Large intestine (tissue), 3 donors: ENCODE measurements around the gene SMIM20. TPM values are rescaled to one million over a fixed set of nuclear protein-coding genes. Genes with fewer than 3 reads are reported as not detected.
A peak's percentile ranks its signal among the peaks of the same experiment; 100 is the strongest.

Source experiments
- DNase-seq, 2 donors: peaks; one replicate each; pipeline versions ENCODE4 v3.0.0 to v3.0.0-alpha.2; 2013
- H3K27ac ChIP-seq: one replicate; pipeline ENCODE4 v1.5.1; 2013; ENCODE audit warnings: low read length
- H3K27me3 ChIP-seq: 2 replicates; pipeline ENCODE4 v1.6.1; 2013; ENCODE audit warnings: low read length; ENCODE audit not compliant: control insufficient read depth, insufficient read depth
- H3K36me3 ChIP-seq: 2 replicates; pipeline ENCODE4 v1.6.1; 2013; ENCODE audit warnings: low read length; ENCODE audit not compliant: control insufficient read depth, insufficient read depth
- H3K4me1 ChIP-seq: one replicate; pipeline ENCODE4 v1.6.1; 2013; ENCODE audit warnings: low read length; ENCODE audit not compliant: control insufficient read depth, insufficient read depth
- H3K4me3 ChIP-seq: one replicate; pipeline ENCODE4 v1.5.1; 2013; ENCODE audit warnings: low read length
- H3K9me3 ChIP-seq: one replicate; pipeline ENCODE4 v1.6.1; 2013; ENCODE audit warnings: mild to moderate bottlenecking, low read depth, low read length, moderate library complexity; ENCODE audit not compliant: control insufficient read depth
- WGBS: methylation state at CpG from one replicate; pipeline ENCODE4 v1.1.5; 2013; ENCODE audit warnings: low lambda C conversion rate; ENCODE audit not compliant: insufficient coverage; 5-methylcytosine and 5-hydroxymethylcytosine counted together
- polyA plus RNA-seq: library from polyadenylated mRNA; unstranded; fragments of 120-200 nt; gene quantifications from one replicate; pipeline ENCODE4 v1.2.1, GENCODE V29; 2013

SMIM20 gene
- polyA plus RNA-seq, 1 donor: 49.0 TPM

GRCh38 chr4:25970691-25971432 is 56.8 kb downstream of the SMIM20 start:
- Histone ChIP-seq H3K27me3 (no peaks in the 10 kb centered on the region), H3K4me3 (no peak overlapping the region), H3K36me3 (no peaks in the 10 kb centered on the region), H3K9me3 (no peaks in the 10 kb centered on the region), H3K4me1 (peaks cover 10% of the 10 kb centered on the region), H3K27ac (no peak overlapping the region)
- DNase-seq: peak; percentile 73 to 78
- no CpG with 5 or more reads among the region's 6 CpGs for WGBS

DNA sequence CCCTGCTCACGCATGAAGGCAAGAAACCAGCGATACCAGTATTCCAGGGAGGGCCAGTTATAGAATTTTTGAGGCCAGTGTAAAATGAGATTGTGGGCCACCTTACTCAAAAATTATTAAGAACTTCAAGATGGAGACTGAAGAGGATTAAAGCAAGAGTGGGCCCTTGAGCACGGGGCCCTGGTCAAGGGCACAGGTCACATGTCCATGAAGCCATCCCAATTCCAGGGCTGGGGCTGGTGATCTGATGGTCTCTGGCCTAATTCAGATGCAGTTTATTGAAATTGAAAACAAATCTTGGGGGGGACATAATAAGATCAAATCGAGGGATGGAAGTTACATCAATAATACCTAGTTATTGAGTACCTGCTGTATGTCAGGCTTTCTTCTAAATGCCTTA is 58.3 kb downstream of the SMIM20 start:
- no peak overlapping the region for H3K27ac ChIP-seq
- H3K27me3 ChIP-seq: no peaks in the 10 kb centered on the region
- peaks cover 10% of the 10 kb centered on the region for H3K4me1 ChIP-seq
- no CpG with 5 or more reads among the region's 4 CpGs for WGBS
- no peaks in the 10 kb centered on the region for H3K9me3 ChIP-seq
- no peaks in the 10 kb centered on the region for H3K36me3 ChIP-seq
- H3K4me3 ChIP-seq: no peak overlapping the region
- DNase-seq: no peak

GRCh38 chr4:25972984-25973745 is 59.1 kb downstream of the SMIM20 start:
- Histone ChIP-seq H3K4me1 (peaks cover 10% of the 10 kb centered on the region), H3K9me3 (no peaks in the 10 kb centered on the region), H3K36me3 (no peaks in the 10 kb centered on the region), H3K27me3 (no peaks in the 10 kb centered on the region), H3K4me3 (no peak overlapping the region), H3K27ac (no peak overlapping the region)
- no CpG with 5 or more reads among the region's 8 CpGs for WGBS
- no peak for DNase-seq

DNA sequence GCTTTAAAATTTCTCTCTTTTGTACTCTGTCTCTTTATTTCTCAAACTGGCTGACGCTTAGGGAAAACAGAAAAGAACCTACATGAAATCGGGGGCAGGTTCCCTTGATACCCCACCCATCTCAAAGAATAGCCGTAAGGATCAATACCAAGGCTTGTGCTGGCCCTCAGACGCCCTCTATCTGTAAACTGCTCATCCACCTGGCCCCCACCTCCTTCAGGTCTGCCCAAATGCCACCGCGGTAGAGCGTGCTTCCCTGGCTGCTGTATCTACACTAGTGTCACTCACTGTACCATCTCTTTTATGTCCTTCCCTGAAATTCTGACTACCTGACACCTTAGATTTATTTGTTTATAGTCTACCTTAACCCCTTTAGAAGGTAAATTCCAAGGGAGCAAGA is 62.8 kb downstream of the SMIM20 start:
- DNase-seq: no peak

DNA sequence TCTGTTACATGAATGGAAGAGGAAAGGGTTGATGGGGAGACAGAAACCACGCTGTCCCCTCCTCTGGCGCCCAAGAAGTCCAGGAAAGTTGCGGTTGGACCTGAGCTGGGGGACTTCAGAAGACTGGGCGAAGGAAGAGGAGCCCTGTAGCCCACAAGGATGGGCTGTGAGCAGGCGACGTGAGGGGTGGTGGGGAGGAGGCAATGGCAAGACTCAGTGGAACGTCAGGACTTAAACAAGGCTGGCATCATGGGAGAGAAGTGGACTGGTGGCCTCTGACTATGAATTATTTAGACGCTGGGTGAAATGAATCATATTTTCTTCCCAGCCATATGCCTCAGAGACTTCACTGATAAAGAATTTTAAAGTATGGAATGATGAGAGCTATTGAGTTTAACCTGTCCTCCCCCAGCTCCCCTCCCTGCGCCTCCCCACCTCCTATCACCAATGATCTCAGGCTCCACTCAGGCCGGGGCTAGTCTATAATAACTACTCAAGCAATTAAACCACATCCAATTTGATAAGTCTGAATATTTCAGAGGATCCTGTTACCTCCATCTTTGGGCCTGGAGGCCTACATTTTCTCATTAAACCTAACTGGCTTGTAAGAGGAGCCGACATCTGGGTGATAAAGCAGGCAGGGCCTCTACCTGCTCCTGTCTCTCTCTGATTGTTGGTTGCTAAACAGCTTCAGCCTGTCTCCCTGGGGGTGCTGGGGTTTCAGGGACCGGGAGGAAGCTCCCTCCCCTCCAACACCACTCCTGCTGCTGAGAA is 63.6 kb downstream of the SMIM20 start:
- H3K4me1 ChIP-seq: no peaks in the 10 kb centered on the region
- no peaks in the 10 kb centered on the region for H3K36me3 ChIP-seq
- H3K4me3 ChIP-seq: no peak overlapping the region
- no peaks in the 10 kb centered on the region for H3K27me3 ChIP-seq
- no peaks in the 10 kb centered on the region for H3K9me3 ChIP-seq
- no peak for DNase-seq
- no CpG with 5 or more reads among the region's 12 CpGs for WGBS
- no peak overlapping the region for H3K27ac ChIP-seq

More for the DNA sequence above, 62.8 kb downstream of the SMIM20 start:
- H3K4me1 ChIP-seq: no peaks in the 10 kb centered on the region
- H3K9me3 ChIP-seq: no peaks in the 10 kb centered on the region
- H3K36me3 ChIP-seq: no peaks in the 10 kb centered on the region
- H3K27ac ChIP-seq: no peak overlapping the region
- no CpG with 5 or more reads among the region's 7 CpGs for WGBS
- no peaks in the 10 kb centered on the region for H3K27me3 ChIP-seq
- H3K4me3 ChIP-seq: no peak overlapping the region

GRCh38 chr4:25978327-25978726 is 64.3 kb downstream of the SMIM20 start:
- H3K27ac ChIP-seq: no peak overlapping the region

More at GRCh38 chr4:25978327-25978726, 64.3 kb downstream of the SMIM20 start:
- no peak overlapping the region for H3K4me3 ChIP-seq
- no peaks in the 10 kb centered on the region for H3K27me3 ChIP-seq
- no peaks in the 10 kb centered on the region for H3K4me1 ChIP-seq
- no peaks in the 10 kb centered on the region for H3K9me3 ChIP-seq
- 70% methylated on average over 2 of the region's 8 CpGs for WGBS
- no peaks in the 10 kb centered on the region for H3K36me3 ChIP-seq
- no peak for DNase-seq

Other genes starting within 250 kb of the SMIM20 start
- 58.7 TPM for gene SEL1L3, start 51.2 kb upstream of the SMIM20 start, polyA plus RNA-seq